WERI-Rb-1 (cell line): ENCODE measurements around the gene ANKFN1.

Experiments
- DNase-seq: peaks from one replicate; pipeline ENCODE4 v3.0.0-alpha.2; 2020
- H3K27ac ChIP-seq: fragments of 250-450 bp; sonication (Bioruptor Pico); 2 replicates; pipeline ENCODE4 v1.5.1; 2020; ENCODE audit warnings: mild to moderate bottlenecking, moderate library complexity
- H3K27me3 ChIP-seq: fragments of 250-450 bp; sonication (Bioruptor Pico); 2 replicates; pipeline ENCODE4 v1.5.1; 2021; ENCODE audit warnings: mild to moderate bottlenecking, low read depth, moderate library complexity; ENCODE audit not compliant: insufficient read depth, severe bottlenecking
- H3K36me3 ChIP-seq: fragments of 250-450 bp; sonication (Bioruptor Pico); 2 replicates; pipeline ENCODE4 v1.5.1; 2020; ENCODE audit warnings: mild to moderate bottlenecking, moderate library complexity
- H3K4me3 ChIP-seq: 2 replicates; pipeline ENCODE4 v1.5.1; 2011; ENCODE audit warnings: low read depth, mild to moderate bottlenecking, control low read depth, low read length
- H3K9me3 ChIP-seq: fragments of 250-450 bp; sonication (Bioruptor Pico); 2 replicates; pipeline ENCODE4 v1.5.1; 2021; ENCODE audit warnings: mild to moderate bottlenecking, moderate library complexity; ENCODE audit not compliant: severe bottlenecking
- TF ChIP-seq, protein P1 (sequence below): IDR thresholded peaks from 2 replicates; pipeline ENCODE4 v1.5.1; 2011; ENCODE audit warnings: low read depth, mild to moderate bottlenecking, control low read depth, inconsistent platforms, low read length

Gene ANKFN1

DNA sequence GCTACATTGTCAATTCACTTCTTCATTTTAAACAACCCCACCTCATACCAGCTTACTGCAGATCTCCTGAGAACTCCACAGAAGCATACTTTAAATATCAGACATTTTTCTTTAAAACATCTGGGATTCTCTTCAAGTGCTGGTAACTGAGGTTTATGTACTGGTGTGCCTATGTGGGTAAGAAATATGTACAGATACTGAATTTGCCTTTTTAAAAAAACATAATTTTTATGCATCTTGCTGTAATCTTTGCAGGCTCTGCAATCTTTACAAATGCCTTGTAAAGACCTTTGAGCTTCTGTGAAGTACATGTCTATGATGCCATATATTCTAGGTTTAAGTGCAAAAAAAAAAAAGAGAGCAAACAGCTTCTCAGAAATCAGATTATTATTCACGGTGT, 312.6 kb downstream of the ANKFN1 start:
- no peak overlapping the region for H3K4me3 ChIP-seq
- no peak overlapping the region for H3K27ac ChIP-seq
- H3K9me3 ChIP-seq = peaks cover 3% of the 10 kb centered on the region
- H3K27me3 ChIP-seq = peaks cover 49% of the 10 kb centered on the region
- no peaks in the 10 kb centered on the region for H3K36me3 ChIP-seq
- DNase-seq = no peak
- TF ChIP-seq, protein P1, sequence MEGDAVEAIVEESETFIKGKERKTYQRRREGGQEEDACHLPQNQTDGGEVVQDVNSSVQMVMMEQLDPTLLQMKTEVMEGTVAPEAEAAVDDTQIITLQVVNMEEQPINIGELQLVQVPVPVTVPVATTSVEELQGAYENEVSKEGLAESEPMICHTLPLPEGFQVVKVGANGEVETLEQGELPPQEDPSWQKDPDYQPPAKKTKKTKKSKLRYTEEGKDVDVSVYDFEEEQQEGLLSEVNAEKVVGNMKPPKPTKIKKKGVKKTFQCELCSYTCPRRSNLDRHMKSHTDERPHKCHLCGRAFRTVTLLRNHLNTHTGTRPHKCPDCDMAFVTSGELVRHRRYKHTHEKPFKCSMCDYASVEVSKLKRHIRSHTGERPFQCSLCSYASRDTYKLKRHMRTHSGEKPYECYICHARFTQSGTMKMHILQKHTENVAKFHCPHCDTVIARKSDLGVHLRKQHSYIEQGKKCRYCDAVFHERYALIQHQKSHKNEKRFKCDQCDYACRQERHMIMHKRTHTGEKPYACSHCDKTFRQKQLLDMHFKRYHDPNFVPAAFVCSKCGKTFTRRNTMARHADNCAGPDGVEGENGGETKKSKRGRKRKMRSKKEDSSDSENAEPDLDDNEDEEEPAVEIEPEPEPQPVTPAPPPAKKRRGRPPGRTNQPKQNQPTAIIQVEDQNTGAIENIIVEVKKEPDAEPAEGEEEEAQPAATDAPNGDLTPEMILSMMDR = no peak

DNA sequence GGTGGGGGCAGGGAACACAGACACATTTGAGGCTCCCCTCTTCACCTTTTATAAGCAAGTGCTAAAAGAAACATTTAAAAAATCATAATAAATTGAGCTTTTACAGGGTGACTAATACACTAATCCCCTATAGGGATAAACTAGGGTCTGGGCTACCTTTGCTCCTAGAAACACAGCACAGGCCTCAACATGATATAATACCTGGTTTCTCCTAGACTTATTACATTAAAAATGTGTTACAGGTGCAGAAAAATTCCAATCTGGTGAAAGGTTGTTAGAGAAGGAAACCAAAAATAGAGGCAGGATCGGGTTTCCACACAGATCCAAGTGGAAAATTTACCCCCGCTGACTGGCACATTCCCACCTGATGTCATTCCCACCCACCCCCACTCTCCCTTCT, 315.6 kb downstream of the ANKFN1 start:
- Histone ChIP-seq H3K9me3 (peaks cover 14% of the 10 kb centered on the region), H3K36me3 (no peaks in the 10 kb centered on the region), H3K4me3 (no peak overlapping the region), H3K27me3 (peaks cover 40% of the 10 kb centered on the region), H3K27ac (no peak overlapping the region)
- TF ChIP-seq, protein P1 = no peak
- DNase-seq = no peak

DNA sequence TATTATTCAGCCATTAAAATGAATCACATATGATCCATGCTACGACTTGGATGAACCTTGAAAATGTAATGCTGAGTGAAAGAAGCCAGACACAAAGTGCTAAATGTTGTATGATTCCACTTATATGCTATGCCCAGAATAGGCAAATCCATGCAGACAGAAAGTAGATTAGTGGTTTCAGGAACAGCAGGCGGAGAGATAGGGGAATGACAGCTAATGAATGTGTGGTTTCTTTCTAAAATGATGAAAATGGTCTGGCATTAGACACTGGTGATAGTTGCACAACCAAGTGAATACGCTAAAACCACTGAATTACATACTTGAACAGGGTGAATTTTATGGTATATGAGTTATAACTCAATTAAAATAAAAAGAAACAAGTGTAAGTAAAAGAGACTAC, 318.4 kb downstream of the ANKFN1 start:
- TF ChIP-seq, protein P1 = no peak

DNA sequence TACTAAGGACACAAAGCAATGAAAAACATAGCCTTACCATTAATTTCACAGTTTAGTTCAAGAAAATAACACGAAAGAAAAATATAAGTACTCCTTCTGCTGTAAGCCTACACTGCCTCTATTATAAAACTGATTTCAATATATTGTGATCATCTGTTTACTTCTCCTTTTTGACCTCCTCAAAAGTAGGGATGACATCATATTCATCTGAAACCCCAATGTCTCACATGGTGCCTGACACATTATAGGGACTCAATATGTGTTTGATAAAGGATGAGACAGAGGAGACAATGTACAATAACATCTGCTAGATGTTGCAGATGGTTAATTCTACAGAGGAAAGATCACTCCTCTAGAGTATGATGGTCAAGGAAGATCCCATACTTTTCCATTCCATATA, 321.8 kb downstream of the ANKFN1 start:
- TF ChIP-seq, protein P1 = no peak
- H3K36me3 ChIP-seq = no peaks in the 10 kb centered on the region
- H3K27me3 ChIP-seq = peaks cover 11% of the 10 kb centered on the region
- no peak overlapping the region for H3K4me3 ChIP-seq
- DNase-seq = no peak
- H3K27ac ChIP-seq = no peak overlapping the region
- H3K9me3 ChIP-seq = peaks cover 14% of the 10 kb centered on the region

More for the DNA sequence above, 318.4 kb downstream of the ANKFN1 start:
- Histone ChIP-seq H3K36me3 (no peaks in the 10 kb centered on the region), H3K27me3 (peaks cover 20% of the 10 kb centered on the region), H3K4me3 (no peak overlapping the region), H3K9me3 (peaks cover 14% of the 10 kb centered on the region), H3K27ac (no peak overlapping the region)
- DNase-seq = no peak

DNA sequence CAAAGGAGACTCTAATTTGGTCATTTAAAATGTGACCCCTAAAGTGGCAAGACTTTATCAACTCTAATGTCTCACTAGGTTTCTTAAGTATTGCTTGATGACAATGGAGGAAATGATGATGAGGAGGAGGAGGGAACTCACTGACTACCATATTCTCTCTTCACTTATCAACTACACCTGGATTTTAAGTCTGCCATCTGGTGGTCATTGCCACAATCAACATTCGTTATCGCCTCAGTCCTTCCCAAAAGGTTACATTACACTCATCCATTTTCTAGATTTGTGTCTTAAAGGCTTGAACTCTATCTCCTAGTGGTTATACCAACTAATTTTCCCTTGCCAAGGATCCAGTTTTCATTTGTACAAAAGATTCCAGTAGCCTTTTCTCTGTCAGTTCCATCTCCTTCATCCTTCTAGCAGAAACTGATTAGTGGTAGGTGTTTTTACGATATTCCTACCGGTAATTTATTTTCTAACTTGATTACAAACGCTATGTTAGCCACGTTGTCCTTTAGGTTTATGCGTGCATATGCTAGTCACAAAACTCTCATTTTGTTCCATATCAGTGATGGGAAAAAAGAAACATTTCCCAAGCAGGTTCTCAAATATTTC, 325.7 kb downstream of the ANKFN1 start:
- no peak overlapping the region for H3K4me3 ChIP-seq
- DNase-seq = peak; percentile 24
- H3K36me3 ChIP-seq = no peaks in the 10 kb centered on the region
- H3K27me3 ChIP-seq = no peaks in the 10 kb centered on the region
- no peaks in the 10 kb centered on the region for H3K9me3 ChIP-seq
- no peak overlapping the region for H3K27ac ChIP-seq
- TF ChIP-seq, protein P1 = peak; percentile 73

DNA sequence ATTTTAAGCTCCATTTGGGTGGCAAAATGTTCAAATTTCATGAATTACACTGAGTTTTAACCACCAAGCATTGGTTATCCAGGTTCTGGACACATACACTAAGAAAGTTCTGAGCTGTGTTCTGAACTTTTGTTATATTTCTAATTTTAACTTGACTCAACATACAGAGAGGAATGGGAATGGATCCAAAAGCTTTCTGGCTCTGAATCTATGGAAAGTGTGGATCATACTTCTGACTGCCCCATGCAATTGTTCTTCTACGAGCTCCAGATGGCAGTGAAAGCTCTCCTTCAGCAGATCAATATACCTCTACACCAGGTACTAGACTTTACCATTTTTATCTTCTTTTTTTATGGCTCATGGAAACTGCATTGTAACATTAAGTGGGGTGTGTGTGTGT, 327.2 kb downstream of the ANKFN1 start:
- Histone ChIP-seq H3K4me3 (no peak overlapping the region), H3K27ac (no peak overlapping the region), H3K36me3 (no peaks in the 10 kb centered on the region), H3K9me3 (no peaks in the 10 kb centered on the region), H3K27me3 (no peaks in the 10 kb centered on the region)
- DNase-seq = no peak
- TF ChIP-seq, protein P1 = no peak
